Erythroblast (primary cell): ENCODE data around the gene CPNE2.
"Not testable (repeated sequence)": the region's sequence is repeated elsewhere in the genome, so short reads cannot be mapped to it uniquely, and the experiment has no call there.

Experiments used
- DNase-seq, 2 experiments: peaks; one replicate each; lab custom pipeline; 2025; lab: John Stamatoyannopoulos, UW
- GATA1 ChIP-seq: IDR thresholded peaks from 2 replicates; pipeline ENCODE4 v1.6.1; 2011; ENCODE audit warnings: low read depth, mild to moderate bottlenecking, control low read depth, low read length, moderate library complexity
- POLR2A ChIP-seq: IDR thresholded peaks from 2 replicates; pipeline ENCODE4 v1.6.1; 2011; ENCODE audit warnings: mild to moderate bottlenecking, low read length

The CPNE2 gene

GRCh38 chr16:57100445-57100844 lies 8.1 kb downstream of the CPNE2 start:
- DNase-seq = no peak
- TF ChIP-seq POLR2A = no peak
- TF ChIP-seq GATA1 = no peak

GRCh38 chr16:57102888-57103851 lies 10.8 kb downstream of the CPNE2 start:
- DNase-seq = no peak
- TF ChIP-seq GATA1 = no peak
- no peak for TF ChIP-seq POLR2A

GRCh38 chr16:57104706-57105105 lies 12.3 kb downstream of the CPNE2 start:
- TF ChIP-seq POLR2A (no peak), GATA1 (no peak)
- no peak for DNase-seq

GRCh38 chr16:57105184-57105583 lies 12.8 kb downstream of the CPNE2 start:
- no peak for TF ChIP-seq GATA1
- no peak for DNase-seq

GRCh38 chr16:57106767-57107166 lies 14.4 kb downstream of the CPNE2 start:
- DNase-seq = no peak
- no peak for TF ChIP-seq GATA1

GRCh38 chr16:57107321-57107922 lies 15.0 kb downstream of the CPNE2 start:
- DNase-seq = no peak
- TF ChIP-seq GATA1 (no peak), POLR2A (no peak)

- TF ChIP-seq POLR2A (no peak), GATA1 (no peak)
- DNase-seq = no peak
Measured at GRCh38 chr16:57108432-57108831, 16.0 kb downstream of the CPNE2 start.

GRCh38 chr16:57109259-57110105 lies 17.1 kb downstream of the CPNE2 start:
- DNase-seq = not testable (repeated sequence)

- TF ChIP-seq GATA1 = no peak
- no peak for TF ChIP-seq POLR2A
- DNase-seq = no peak
Measured at GRCh38 chr16:57110937-57111336, 18.6 kb downstream of the CPNE2 start.

GRCh38 chr16:57111420-57111819 lies 19.0 kb downstream of the CPNE2 start:
- no peak for TF ChIP-seq GATA1
- TF ChIP-seq POLR2A = no peak
- DNase-seq = no peak

GRCh38 chr16:57112403-57113041 lies 20.1 kb downstream of the CPNE2 start:
- TF ChIP-seq POLR2A = no peak
- TF ChIP-seq GATA1 = no peak
- DNase-seq = no peak

GRCh38 chr16:57113042-57113453 lies 20.7 kb downstream of the CPNE2 start:
- TF ChIP-seq POLR2A (no peak), GATA1 (no peak)
- no peak for DNase-seq

- DNase-seq = no peak
- TF ChIP-seq GATA1 (no peak), POLR2A (no peak)
Measured at GRCh38 chr16:57113664-57114063, 21.3 kb downstream of the CPNE2 start.
